HG03175 (cell line): ENCODE results near the gene CALHM4.
"Not testable (repeated sequence)": the region's sequence is repeated elsewhere in the genome, so short reads cannot be mapped to it uniquely, and the experiment has no call there.

Source experiments
- ATAC-seq: cut with Tn5 transposase; IDR thresholded peaks from one replicate; pipeline ENCODE4 v1.9.1; 2021; ENCODE audit warnings: mild to moderate bottlenecking, moderate library complexity; ENCODE audit not compliant: unreplicated experiment

CALHM4 gene

DNA sequence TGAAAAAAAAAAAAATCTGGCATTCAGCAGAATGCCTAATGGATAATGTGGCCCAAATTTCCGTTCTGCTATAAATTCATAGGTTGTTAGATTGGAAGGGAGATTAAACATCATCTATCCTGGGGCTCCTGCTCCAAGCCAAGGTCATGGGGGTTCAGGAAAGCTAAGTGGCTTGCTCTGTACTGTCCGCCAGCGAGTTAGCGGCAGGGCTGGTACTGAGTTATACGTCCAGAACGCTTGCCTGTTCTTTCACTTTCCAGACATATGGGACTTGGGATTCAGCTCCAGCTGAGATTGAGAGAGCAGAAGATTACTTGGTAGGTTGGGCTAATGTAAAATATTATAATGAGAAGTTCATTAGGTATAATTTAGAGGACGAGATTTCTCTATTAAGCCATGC is 18.6 kb downstream of the CALHM4 start:
- ATAC-seq = no peak

DNA sequence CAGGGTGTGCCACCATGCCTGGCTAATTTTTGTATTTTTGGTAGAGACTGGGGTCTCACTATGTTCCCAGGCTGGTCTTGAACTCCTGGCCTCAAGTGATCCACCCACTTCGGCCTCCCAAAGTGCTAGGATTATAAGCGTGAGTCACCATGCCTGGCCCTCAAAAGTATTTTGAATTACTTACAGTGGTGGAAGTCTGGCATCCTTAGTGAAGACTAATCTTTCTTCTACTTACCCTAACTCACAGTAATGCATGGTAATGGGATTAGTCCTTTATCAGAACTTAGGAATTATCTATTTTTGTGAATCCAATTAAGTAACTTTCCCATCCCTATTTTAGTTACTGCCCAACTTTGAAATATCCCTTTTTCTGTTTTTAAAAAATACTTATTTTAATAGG is 21.7 kb downstream of the CALHM4 start:
- ATAC-seq = no peak

DNA sequence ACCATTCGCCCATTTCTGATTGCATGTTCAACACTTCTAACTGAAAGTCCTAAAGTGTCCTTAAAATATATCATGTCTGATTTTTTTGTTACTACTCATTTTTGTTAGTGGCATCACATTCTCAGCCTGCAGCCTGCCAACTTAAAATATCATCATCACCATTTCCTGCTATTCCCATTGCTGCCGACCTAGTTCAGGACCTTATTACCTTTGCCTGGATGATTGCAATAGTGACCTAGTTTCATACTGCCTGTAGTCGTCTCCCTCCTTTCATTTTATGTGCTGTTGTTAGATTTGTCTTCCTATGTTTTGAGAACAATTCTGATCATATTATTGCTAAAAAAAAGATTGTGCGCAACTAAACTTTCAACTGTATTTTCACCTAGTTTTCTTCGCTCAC is 23.9 kb downstream of the CALHM4 start:
- ATAC-seq = no peak

DNA sequence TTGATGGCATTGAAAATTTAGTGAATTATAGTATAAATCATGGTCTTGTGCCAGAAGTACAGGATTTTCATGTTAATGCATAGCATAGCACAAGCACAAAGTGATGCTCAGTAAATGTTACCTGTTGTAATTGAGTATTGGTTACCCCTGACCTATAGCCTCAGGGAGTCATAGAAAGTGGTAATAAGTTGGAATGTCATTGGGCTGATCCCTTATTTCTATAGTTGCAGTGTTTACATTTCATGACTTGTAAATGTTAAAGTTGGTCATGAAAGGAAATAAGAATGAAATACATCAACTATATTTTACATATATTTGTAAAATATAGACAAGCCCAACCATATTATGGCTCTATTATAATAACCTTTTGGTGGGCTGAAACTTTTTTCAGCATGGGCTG is 24.8 kb downstream of the CALHM4 start:
- no peak for ATAC-seq

DNA sequence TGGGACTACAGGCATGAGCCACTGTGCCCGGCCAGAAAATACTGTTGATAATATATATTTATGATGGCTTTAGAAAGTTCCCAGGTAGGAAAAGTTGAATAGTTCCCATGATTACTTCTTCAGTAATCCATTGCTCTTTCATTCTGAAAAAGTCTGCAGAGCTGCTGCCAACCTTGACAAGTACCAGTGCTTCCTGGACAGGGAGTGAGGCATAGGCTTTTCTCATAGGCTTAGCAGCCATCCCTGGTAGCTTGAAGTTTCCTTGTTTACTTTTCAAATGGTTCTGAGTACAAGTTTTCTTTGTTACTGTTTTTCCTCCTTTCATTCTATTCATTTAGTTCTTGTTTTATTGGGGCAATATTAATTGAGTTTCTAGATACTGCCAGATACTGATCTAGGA is 25.6 kb downstream of the CALHM4 start:
- no peak for ATAC-seq

DNA sequence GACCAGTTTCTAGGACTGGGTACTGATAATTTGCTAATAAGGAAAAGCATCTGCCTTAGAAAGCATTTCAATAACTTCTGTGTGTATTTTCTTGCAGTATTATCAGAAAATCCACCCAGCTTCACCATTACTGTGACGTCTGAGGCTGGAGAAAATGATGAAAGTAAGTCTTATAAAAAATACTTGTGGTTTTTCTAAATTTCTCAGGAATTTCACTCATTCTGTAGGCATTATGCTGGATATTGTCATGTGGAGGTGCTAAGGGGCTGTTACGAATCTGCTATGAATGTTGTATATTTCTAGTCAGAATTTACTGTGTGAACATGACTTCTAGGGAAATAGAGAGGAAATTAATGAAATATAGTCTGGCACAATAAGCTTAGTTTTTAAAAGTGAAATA is 26.6 kb downstream of the CALHM4 start:
- no peak for ATAC-seq

DNA sequence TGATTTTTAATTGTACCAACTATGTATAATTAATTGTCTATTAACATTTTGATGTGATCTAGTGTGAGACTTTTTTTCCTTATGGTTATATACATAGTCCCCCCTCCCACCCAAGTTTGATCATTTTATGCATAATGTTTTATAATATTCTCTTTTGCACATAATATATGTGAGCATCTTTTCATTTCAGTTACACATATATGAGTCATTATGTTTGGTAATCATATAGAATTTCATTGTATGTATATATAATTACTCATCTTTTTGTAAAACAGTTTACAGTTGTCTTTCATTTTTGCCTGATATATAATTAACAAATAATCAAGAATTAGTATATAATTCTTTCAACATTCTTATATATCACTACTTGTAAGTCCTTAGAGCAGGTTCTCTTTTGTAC is 32.7 kb downstream of the CALHM4 start:
- no peak for ATAC-seq

DNA sequence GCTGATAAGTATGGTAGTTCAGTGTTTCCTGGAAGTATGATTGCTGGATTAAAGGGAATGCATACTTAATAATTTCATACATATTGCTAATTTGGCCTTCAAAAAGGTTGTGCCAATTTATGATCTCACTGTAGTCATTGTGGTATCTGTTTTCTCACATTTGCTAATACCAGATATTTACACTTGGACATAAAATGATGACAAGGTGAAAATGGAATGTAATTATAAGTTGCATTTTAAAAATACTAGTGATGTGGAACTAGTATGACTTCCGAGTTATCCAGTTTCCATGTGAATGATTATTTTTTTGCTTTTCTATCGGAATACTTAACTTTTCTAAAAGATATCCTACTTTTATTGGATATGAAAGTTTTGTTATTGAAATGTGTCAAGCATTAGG is 33.2 kb downstream of the CALHM4 start:
- no peak for ATAC-seq

DNA sequence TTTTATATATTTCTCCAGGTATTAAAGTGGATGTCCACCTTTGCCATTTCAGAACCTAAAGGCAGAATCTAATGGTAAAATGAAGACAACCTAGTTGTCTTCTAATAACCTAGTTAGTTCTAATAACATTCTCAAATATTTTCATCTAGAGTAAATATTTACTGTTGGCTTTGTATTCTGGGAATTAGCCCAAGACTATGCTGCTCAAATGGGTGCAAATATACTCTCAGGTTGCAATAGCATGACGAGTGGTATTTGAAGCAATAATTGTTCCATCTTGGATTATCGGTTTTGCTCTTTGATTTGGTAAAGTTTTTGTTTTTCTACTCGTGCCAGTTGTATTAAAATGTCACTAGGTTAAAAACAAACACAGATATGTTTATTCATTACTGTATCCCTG is 41.7 kb downstream of the CALHM4 start:
- no peak for ATAC-seq

DNA sequence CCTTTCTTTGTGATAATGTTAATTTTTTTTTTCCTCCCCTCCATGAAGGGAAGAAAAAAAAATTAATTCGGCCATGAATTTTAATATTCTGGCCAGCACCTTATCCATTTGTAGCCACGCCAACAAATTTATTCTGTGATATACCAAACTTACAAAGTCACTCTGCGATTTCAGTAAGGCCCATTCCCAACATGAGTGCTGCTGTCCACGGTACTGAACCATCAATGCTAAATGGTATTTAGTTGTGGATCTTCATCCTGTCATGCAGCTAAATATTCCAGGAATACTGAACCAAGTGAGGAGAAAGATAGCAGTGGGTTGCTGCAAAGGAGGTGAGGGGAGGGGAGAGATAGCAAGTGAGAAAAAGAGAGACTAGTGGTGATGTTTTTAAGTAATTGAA is 43.3 kb downstream of the CALHM4 start:
- ATAC-seq = no peak

DNA sequence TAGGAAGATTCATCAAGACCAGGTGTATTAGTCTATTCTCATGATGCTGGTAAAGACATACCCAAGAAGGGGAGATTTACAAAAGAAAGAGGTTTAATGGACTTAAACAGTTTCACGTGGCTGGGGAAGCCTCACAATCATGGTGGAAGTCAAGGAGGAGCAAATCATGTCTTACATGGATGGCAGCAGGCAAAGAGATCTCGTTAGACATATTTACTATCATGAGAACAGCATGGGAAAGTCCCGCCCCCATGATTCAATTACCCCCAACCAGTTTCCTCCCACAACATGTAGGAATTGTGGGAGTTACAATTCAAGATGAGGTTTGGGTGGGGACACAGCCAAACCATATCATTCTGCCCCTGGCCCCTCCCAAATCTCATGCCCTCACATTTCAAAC is 50.4 kb downstream of the CALHM4 start:
- not testable (repeated sequence) for ATAC-seq

DNA sequence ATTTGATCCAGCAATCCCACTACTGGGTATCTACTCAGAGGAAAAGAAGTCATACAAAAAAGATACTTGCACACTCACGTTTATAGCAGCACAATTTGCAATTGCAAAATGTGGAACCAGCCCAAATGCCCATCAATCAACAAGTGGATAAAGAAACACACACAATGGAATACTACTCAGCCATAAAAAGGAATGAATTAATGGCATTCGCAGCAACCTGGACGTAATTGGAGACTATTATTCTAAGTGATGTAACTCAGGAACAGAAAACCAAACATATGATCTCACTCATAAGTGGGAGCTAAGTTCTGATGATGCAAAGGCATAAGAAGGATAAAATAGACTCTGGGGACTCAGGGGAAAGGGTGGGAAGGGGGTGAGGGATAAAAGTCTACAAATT is 51.3 kb downstream of the CALHM4 start:
- not testable (repeated sequence) for ATAC-seq

DNA sequence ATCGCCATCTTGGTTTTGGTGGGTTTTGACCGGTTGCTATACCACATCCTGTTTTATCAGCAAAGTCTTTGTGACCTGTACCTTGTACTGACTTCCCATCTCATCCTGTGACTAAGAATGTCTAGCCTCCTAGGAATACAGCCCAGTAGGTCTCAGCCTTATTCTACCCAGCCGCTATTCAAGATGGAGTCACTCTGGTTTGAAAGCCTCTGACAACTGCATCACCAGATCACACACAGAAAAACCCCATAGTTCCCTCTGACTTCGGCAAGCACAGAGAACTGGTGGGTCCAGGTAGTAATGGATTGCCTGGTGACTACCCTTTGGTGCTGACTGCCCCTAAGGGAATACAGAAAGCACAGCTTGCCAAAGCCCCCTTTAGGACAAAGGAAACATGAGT is 52.4 kb downstream of the CALHM4 start:
- ATAC-seq = no peak
